ENCODE data around the gene ZNF474. TPM values are rescaled to one million over a fixed set of nuclear protein-coding genes. Genes with fewer than 3 reads are reported as not detected.

Gene ZNF474
- total RNA-seq, 1 experiment from 2014 or later: 0.36 TPM

DNA sequence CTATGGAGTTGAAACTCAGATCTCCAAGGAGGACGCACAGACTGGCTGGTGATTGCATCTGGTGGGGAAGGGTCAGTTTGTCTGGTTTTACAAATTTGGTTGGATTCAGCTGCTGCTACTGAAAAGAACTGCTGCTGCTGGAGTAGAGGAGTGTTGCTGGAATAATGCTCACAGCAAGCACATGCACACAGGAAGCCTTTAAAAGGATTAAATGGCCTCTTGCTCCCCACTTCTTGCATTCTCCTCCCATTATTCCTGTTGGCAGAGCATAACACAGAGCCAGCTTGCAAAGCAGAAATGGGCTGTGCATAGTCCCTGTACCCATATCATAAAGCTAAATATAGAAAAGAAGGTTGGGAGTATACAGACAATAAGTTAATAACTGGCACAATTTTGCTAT, 16.6 kb downstream of the ZNF474 start:
- ATAC-seq (no peak), DNase-seq (no peak)
- Histone ChIP-seq H3K4me1 (ENCODE audit: insufficient read depth, low read length) (peaks cover 13% of the 10 kb centered on the region; the same call in 1 of the 2 replicates), H3K27ac (ENCODE audit: low read length) (no peak overlapping the region), H3K36me3 (ENCODE audit: low read depth, low read length) (no peaks in the 10 kb centered on the region), H3K4me2 (ENCODE audit: low read length) (no peak overlapping the region), H3K4me3 (ENCODE audit: low read length) (no peak overlapping the region), H3K27me3 (ENCODE audit: low read length) (no peaks in the 10 kb centered on the region), H3K9me2 (replicated peaks; ENCODE audit: low read length) (no peaks in the 10 kb centered on the region), H3K9me3 (ENCODE audit: low read length) (no peaks in the 10 kb centered on the region), H3F3A (ENCODE audit: low read length, unreplicated experiment) (no peaks in the 10 kb centered on the region), H2AFZ (ENCODE audit: low read length) (no peak overlapping the region), H3K79me2 (ENCODE audit: low read length) (no peaks in the 10 kb centered on the region), H4K20me1 (ENCODE audit: low read length) (no peaks in the 10 kb centered on the region), H3K9ac (ENCODE audit: low read length) (no peak overlapping the region)
- TF ChIP-seq EZH2phosphoT487 (IDR thresholded peaks at IDR 0.05; ENCODE audit: borderline replicate concordance, low read length): no peak
- TF ChIP-seq, protein P1, sequence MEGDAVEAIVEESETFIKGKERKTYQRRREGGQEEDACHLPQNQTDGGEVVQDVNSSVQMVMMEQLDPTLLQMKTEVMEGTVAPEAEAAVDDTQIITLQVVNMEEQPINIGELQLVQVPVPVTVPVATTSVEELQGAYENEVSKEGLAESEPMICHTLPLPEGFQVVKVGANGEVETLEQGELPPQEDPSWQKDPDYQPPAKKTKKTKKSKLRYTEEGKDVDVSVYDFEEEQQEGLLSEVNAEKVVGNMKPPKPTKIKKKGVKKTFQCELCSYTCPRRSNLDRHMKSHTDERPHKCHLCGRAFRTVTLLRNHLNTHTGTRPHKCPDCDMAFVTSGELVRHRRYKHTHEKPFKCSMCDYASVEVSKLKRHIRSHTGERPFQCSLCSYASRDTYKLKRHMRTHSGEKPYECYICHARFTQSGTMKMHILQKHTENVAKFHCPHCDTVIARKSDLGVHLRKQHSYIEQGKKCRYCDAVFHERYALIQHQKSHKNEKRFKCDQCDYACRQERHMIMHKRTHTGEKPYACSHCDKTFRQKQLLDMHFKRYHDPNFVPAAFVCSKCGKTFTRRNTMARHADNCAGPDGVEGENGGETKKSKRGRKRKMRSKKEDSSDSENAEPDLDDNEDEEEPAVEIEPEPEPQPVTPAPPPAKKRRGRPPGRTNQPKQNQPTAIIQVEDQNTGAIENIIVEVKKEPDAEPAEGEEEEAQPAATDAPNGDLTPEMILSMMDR (conservative IDR thresholded peaks at IDR 0.05; ENCODE audit: low read depth, low read length): no peak
- CTCF ChIA-PET: no interaction called here
- POLR2A ChIA-PET (ENCODE audit: unreplicated experiment): no interaction called here
- BruUV-seq (replicated peaks): no TSS peak
- intact Hi-C loops (cut with micrococcal nuclease): no loop called here

DNA sequence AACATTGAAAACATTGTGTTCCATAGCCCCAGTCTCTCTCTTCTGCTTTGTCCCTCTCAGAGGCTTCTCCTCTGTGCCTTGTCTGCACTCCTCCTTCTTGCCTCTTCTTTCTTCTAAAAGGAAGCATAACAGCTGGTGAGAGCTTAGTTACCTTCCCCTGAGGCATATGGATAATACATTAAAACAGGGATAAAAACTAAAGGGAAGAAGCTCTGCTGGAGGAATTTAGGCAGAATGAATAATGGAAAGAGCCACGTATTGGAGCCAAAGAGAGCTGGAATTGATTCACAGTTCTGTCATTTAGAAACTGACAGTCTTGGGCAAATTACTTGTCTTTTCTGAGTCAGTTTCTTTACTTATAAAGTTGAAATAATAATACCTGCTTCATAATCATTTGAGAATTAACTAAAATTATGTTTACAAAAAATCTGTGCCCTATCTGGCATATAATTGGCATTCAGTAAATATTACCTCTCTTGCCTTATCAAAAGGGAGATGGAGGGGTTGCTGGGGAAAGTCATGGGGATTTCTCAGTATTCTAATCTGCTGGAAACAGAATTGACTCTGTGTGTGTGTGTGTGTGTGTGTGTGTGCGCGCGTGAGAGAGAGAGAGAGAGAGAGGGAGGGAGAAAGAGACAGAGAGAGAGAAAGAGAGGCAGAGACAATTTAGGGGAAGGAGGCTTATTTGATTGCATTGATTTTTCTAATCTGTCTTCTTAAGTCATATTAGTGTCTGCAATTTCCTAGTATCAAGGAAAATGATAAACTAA, 20.2 kb downstream of the ZNF474 start:
- no peaks in the 10 kb centered on the region for H3K9me3 ChIP-seq (ENCODE audit: low read length)
- ChIA-PET CTCF (no interaction called here), POLR2A (ENCODE audit: unreplicated experiment) (no interaction called here)
- no peak overlapping the region for H3K4me2 ChIP-seq (ENCODE audit: low read length)
- no peaks in the 10 kb centered on the region for H3K9me2 ChIP-seq (replicated peaks; ENCODE audit: low read length)
- H3K79me2 ChIP-seq (ENCODE audit: low read length): no peaks in the 10 kb centered on the region
- no peak for TF ChIP-seq EZH2 (IDR thresholded peaks at IDR 0.05; ENCODE audit: low read length, unreplicated experiment)
- TF ChIP-seq EZH2phosphoT487 (IDR thresholded peaks at IDR 0.05; ENCODE audit: borderline replicate concordance, low read length): no peak
- TF ChIP-seq, protein P1 (conservative IDR thresholded peaks at IDR 0.05; ENCODE audit: low read depth, low read length): no peak
- H3F3A ChIP-seq (ENCODE audit: low read length, unreplicated experiment): no peaks in the 10 kb centered on the region
- DNase-seq (no peak), ATAC-seq (no peak)
- H3K9ac ChIP-seq (ENCODE audit: low read length): no peak overlapping the region
- H3K27ac ChIP-seq (ENCODE audit: low read length): no peak overlapping the region
- H2AFZ ChIP-seq (ENCODE audit: low read length): no peak overlapping the region
- no peaks in the 10 kb centered on the region for H3K27me3 ChIP-seq (ENCODE audit: low read length)
- peaks cover 14% of the 10 kb centered on the region for H3K4me1 ChIP-seq (ENCODE audit: insufficient read depth, low read length)
- H4K20me1 ChIP-seq (ENCODE audit: low read length): no peaks in the 10 kb centered on the region
- H3K36me3 ChIP-seq (ENCODE audit: low read depth, low read length): no peaks in the 10 kb centered on the region
- no peak overlapping the region for H3K4me3 ChIP-seq (ENCODE audit: low read length)
- intact Hi-C loops (cut with micrococcal nuclease): no loop called here
- no TSS peak for BruUV-seq (replicated peaks)

DNA sequence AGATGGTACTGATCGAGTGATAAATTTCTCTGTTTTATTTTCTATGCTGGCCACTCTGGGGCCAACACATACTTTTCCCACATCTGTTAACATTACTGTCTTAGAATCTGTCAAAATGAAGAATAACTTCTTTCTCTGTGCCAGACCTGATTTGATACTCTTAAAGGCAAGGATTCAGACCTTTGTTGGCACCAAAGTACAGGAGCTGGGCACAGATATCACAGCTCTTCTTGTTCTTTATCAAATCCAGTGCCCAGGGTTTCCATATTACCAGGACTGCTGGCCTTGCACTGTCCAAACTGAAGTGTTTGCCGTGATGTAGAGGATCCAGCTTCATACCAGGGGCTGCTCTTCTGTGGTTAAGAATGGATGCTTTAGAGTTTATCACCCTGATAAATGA, 20.9 kb downstream of the ZNF474 start:
- ChIA-PET POLR2A (ENCODE audit: unreplicated experiment) (no interaction called here), CTCF (no interaction called here)
- Histone ChIP-seq H3K9ac (ENCODE audit: low read length) (no peak overlapping the region), H4K20me1 (ENCODE audit: low read length) (no peaks in the 10 kb centered on the region), H3K4me3 (ENCODE audit: low read length) (no peak overlapping the region), H3F3A (ENCODE audit: low read length, unreplicated experiment) (no peaks in the 10 kb centered on the region), H3K4me2 (ENCODE audit: low read length) (no peak overlapping the region), H3K27me3 (ENCODE audit: low read length) (no peaks in the 10 kb centered on the region), H3K9me2 (replicated peaks; ENCODE audit: low read length) (no peaks in the 10 kb centered on the region), H3K36me3 (ENCODE audit: low read depth, low read length) (no peaks in the 10 kb centered on the region), H3K9me3 (ENCODE audit: low read length) (no peaks in the 10 kb centered on the region), H3K27ac (ENCODE audit: low read length) (no peak overlapping the region), H2AFZ (ENCODE audit: low read length) (no peak overlapping the region), H3K4me1 (ENCODE audit: insufficient read depth, low read length) (peaks cover 14% of the 10 kb centered on the region), H3K79me2 (ENCODE audit: low read length) (no peaks in the 10 kb centered on the region)
- no peak for DNase-seq
- intact Hi-C loops (cut with micrococcal nuclease): no loop called here
- no TSS peak for BruUV-seq (replicated peaks)
- ATAC-seq: no peak
- no peak for TF ChIP-seq EZH2 (IDR thresholded peaks at IDR 0.05; ENCODE audit: low read length, unreplicated experiment)
- TF ChIP-seq, protein P1 (conservative IDR thresholded peaks at IDR 0.05; ENCODE audit: low read depth, low read length): no peak
- TF ChIP-seq EZH2phosphoT487 (IDR thresholded peaks at IDR 0.05; ENCODE audit: borderline replicate concordance, low read length): no peak

Data from PC-3 (cell line).